Ishikawa (cell line): ENCODE measurements around the gene C12orf76.

Experiments used
- CEBPB ChIP-seq: IDR thresholded peaks from 2 replicates; pipeline ENCODE4 v1.6.1; 2012
- CREB1 ChIP-seq: IDR thresholded peaks from 2 replicates; pipeline ENCODE4 v1.6.1; 2012; ENCODE audit warnings: low read depth
- EGR1 ChIP-seq: IDR thresholded peaks from 2 replicates; pipeline ENCODE4 v1.6.1; 2012
- EP300 ChIP-seq: IDR thresholded peaks from 2 replicates; pipeline ENCODE4 v1.6.1; 2012; ENCODE audit warnings: borderline replicate concordance
- FOXM1 ChIP-seq: IDR thresholded peaks from 2 replicates; pipeline ENCODE4 v1.6.1; 2012; ENCODE audit warnings: low read depth, borderline replicate concordance
- MAX ChIP-seq: IDR thresholded peaks from 2 replicates; pipeline ENCODE4 v1.6.1; 2012
- NFIC ChIP-seq: IDR thresholded peaks from 2 replicates; pipeline ENCODE4 v1.6.1; 2012
- RAD21 ChIP-seq: IDR thresholded peaks from 2 replicates; pipeline ENCODE4 v1.6.1; 2012; ENCODE audit warnings: low read depth
- REST ChIP-seq: IDR thresholded peaks from 2 replicates; pipeline ENCODE4 v1.6.1; 2012; ENCODE audit warnings: low read depth, mild to moderate bottlenecking
- TAF1 ChIP-seq: IDR thresholded peaks from 2 replicates; pipeline ENCODE4 v1.6.1; 2012; ENCODE audit warnings: low read depth, mild to moderate bottlenecking
- TCF12 ChIP-seq: IDR thresholded peaks from 2 replicates; pipeline ENCODE4 v1.6.1; 2012; ENCODE audit warnings: low read depth
- TEAD4 ChIP-seq: IDR thresholded peaks from 2 replicates; pipeline ENCODE4 v1.6.1; 2012
- USF1 ChIP-seq: IDR thresholded peaks from 2 replicates; pipeline ENCODE4 v1.6.1; 2012
- YY1 ChIP-seq: IDR thresholded peaks from 2 replicates; pipeline ENCODE4 v1.6.1; 2012; ENCODE audit warnings: low read depth

- TF ChIP-seq USF1, result no peak
- TF ChIP-seq TAF1, result no peak
- TF ChIP-seq EGR1, result no peak
- TF ChIP-seq YY1, result no peak
- TF ChIP-seq MAX, result no peak
- no peak for TF ChIP-seq EP300
- no peak for TF ChIP-seq CEBPB
- TF ChIP-seq CREB1, result no peak
- no peak for TF ChIP-seq FOXM1
- TF ChIP-seq NFIC, result no peak
- TF ChIP-seq TCF12, result no peak
- TF ChIP-seq REST, result no peak
- no peak for TF ChIP-seq RAD21
- TF ChIP-seq TEAD4, result no peak
These were observed 42.9 kb upstream of the C12orf76 start for GRCh38 chr12:110091136-110091711.
